Liver (tissue), 3 donors: ENCODE results near the gene MRTFB.

Experiments used
- ATF3 ChIP-seq: IDR thresholded peaks from 2 replicates; pipeline ENCODE4 v1.6.1; 2016; ENCODE audit warnings: antibody characterized with exemption
- CTCF ChIP-seq: fragments of 150-350 bp; IDR thresholded peaks from 2 replicates; pipeline ENCODE4 v1.5.1; 2017; ENCODE audit warnings: improper control_type of control experiment, low read depth, low read length; ENCODE audit not compliant: missing input control
- EGR1 ChIP-seq, 2 donors: IDR thresholded peaks; 2 replicates each; pipeline ENCODE4 v1.6.1; 2016 to 2018; ENCODE audit warnings: antibody characterized with exemption in 2 of 2, low read depth in 2 of 2
- FOXA1 ChIP-seq: IDR thresholded peaks from 2 replicates; pipeline ENCODE4 v1.6.1; 2016; ENCODE audit warnings: antibody characterized with exemption
- GABPA ChIP-seq, 2 donors: IDR thresholded peaks in 1 of 2; conservative IDR thresholded peaks in 1 of 2; 2 replicates each; pipeline ENCODE4 v1.6.1; 2016; ENCODE audit warnings: antibody characterized with exemption in 2 of 2, mild to moderate bottlenecking in 1 of 2, moderate library complexity in 1 of 2
- HNF4G ChIP-seq: IDR thresholded peaks from 2 replicates; pipeline ENCODE4 v1.6.1; 2016; ENCODE audit warnings: antibody characterized with exemption
- MAX ChIP-seq: IDR thresholded peaks from 2 replicates; pipeline ENCODE4 v1.6.1; 2016; ENCODE audit warnings: antibody characterized with exemption
- RAD21 ChIP-seq, 2 donors: IDR thresholded peaks; 2 replicates each; pipeline ENCODE4 v1.6.1; 2016; ENCODE audit warnings: antibody characterized with exemption in 2 of 2, mild to moderate bottlenecking in 2 of 2
- REST ChIP-seq: IDR thresholded peaks from 2 replicates; pipeline ENCODE4 v1.6.1; 2016; ENCODE audit warnings: antibody characterized with exemption, mild to moderate bottlenecking
- RXRA ChIP-seq, 2 donors: IDR thresholded peaks; 2 replicates each; pipeline ENCODE4 v1.6.1; 2017 to 2018; ENCODE audit warnings: antibody characterized with exemption in 2 of 2, mild to moderate bottlenecking in 1 of 2
- SP1 ChIP-seq: IDR thresholded peaks from 2 replicates; pipeline ENCODE4 v1.6.1; 2018; ENCODE audit warnings: antibody characterized with exemption, mild to moderate bottlenecking
- TAF1 ChIP-seq: conservative IDR thresholded peaks from 2 replicates; pipeline ENCODE4 v1.6.1; 2016; ENCODE audit warnings: antibody characterized with exemption, mild to moderate bottlenecking
- YY1 ChIP-seq: IDR thresholded peaks from 2 replicates; pipeline ENCODE4 v1.6.1; 2016; ENCODE audit warnings: antibody characterized with exemption, mild to moderate bottlenecking
- ZBTB33 ChIP-seq: IDR thresholded peaks from 2 replicates; pipeline ENCODE4 v1.6.1; 2016; ENCODE audit warnings: antibody characterized with exemption
- donor health status: healthy.
- donor health status: healthy.

- TF ChIP-seq CTCF = peak; percentile 74
- TF ChIP-seq TAF1 = no peak
- no peak for TF ChIP-seq MAX
- TF ChIP-seq YY1 = no peak
- no peak for TF ChIP-seq EGR1 (IDR thresholded peaks at IDR 0.05; ENCODE audit: low read depth in 2 of 2)
- TF ChIP-seq SP1 = no peak
- TF ChIP-seq GABPA (IDR thresholded peaks at IDR 0.05 in 1 of 2, conservative IDR thresholded peaks at IDR 0.05 in 1 of 2) = no peak
- peak; percentile 86 to 88 for TF ChIP-seq RAD21 (IDR thresholded peaks at IDR 0.05)
- no peak for TF ChIP-seq REST
- no peak for TF ChIP-seq FOXA1
- no peak for TF ChIP-seq RXRA (IDR thresholded peaks at IDR 0.05)
- TF ChIP-seq ATF3 = no peak
- TF ChIP-seq ZBTB33 = no peak
- no peak for TF ChIP-seq HNF4G
These were observed 178.3 kb downstream of the MRTFB start for GRCh38 chr16:14249291-14250032.
